ENCODE measurements around the gene KCNJ9.

KCNJ9 gene

DNA sequence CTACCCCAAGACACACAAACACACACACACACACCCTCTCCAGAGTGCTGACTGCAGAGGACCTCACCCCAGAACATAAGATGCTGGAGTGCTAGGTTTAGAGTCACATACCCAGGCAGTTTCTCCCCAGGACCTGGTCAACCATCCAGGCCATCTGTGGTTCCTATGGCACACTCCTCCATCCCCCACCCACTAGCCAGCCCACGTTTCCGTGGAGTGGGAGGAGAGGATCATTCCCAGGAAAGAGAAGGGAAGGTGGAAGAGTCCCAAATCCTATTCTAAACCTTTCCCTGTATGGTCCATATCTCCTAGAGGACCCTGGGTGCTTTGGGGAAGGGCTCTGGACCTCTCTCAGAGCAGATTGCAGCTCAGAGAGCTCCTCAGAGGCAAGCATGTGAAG is 1.1 kb downstream of the KCNJ9 start:
- no peak for FAIRE-seq
- TF ChIP-seq TAF1 (IDR thresholded peaks at IDR 0.05; ENCODE audit: borderline replicate concordance, low read depth, low read length) (no peak), POLR2AphosphoS5 (IDR thresholded peaks at IDR 0.05; ENCODE audit: low read depth, low read length) (no peak), POLR2A (IDR thresholded peaks at IDR 0.05; ENCODE audit: low read depth, low read length) (no peak)
- no peak for DNase-seq (ENCODE audit: insufficient read length)

DNA sequence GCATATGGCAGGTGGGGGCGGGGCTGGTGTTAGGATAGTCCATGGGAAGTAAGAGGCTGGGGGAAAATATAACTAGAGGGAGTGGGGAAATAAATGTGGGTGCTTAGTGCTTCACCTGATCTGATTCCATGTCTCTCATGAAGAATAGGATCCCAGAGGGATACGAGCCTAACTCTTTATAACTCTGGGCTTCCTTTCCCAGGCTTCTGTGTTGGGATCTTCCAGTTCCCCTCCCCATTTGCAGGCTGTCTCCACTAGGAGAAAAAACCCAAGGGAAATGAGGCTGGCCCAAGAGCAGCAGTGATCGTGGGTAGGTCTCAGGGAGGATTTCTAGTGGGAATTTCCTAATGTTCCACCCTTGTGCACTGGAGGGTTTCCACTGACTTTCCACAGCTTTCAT is 1.6 kb downstream of the KCNJ9 start:
- FAIRE-seq, result no peak
- DNase-seq (ENCODE audit: insufficient read length), result no peak
- TF ChIP-seq POLR2A (IDR thresholded peaks at IDR 0.05; ENCODE audit: low read depth, low read length) (no peak), TAF1 (IDR thresholded peaks at IDR 0.05; ENCODE audit: borderline replicate concordance, low read depth, low read length) (no peak), POLR2AphosphoS5 (IDR thresholded peaks at IDR 0.05; ENCODE audit: low read depth, low read length) (no peak)

DNA sequence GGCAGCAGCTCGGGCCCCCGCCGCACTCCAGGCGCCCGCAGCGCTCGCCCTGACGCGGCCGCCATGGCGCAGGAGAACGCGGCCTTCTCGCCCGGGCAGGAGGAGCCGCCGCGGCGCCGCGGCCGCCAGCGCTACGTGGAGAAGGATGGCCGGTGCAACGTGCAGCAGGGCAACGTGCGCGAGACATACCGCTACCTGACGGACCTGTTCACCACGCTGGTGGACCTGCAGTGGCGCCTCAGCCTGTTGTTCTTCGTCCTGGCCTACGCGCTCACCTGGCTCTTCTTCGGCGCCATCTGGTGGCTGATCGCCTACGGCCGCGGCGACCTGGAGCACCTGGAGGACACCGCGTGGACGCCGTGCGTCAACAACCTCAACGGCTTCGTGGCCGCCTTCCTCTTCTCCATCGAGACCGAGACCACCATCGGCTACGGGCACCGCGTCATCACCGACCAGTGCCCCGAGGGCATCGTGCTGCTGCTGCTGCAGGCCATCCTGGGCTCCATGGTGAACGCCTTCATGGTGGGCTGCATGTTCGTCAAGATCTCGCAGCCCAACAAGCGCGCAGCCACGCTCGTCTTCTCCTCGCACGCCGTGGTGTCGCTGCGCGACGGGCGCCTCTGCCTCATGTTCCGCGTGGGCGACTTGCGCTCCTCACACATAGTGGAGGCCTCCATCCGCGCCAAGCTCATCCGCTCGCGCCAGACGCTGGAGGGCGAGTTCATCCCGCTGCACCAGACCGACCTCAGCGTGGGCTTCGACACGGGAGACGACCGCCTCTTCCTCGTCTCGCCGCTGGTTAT is 2.8 kb downstream of the KCNJ9 start:
- FAIRE-seq (peak; percentile 88), DNase-seq (ENCODE audit: insufficient read length) (peak; percentile 78)
- TF ChIP-seq POLR2A (IDR thresholded peaks at IDR 0.05; ENCODE audit: low read depth, low read length), result no peak
- TF ChIP-seq TAF1 (IDR thresholded peaks at IDR 0.05; ENCODE audit: borderline replicate concordance, low read depth, low read length), result no peak
- no peak for TF ChIP-seq POLR2AphosphoS5 (IDR thresholded peaks at IDR 0.05; ENCODE audit: low read depth, low read length)

DNA sequence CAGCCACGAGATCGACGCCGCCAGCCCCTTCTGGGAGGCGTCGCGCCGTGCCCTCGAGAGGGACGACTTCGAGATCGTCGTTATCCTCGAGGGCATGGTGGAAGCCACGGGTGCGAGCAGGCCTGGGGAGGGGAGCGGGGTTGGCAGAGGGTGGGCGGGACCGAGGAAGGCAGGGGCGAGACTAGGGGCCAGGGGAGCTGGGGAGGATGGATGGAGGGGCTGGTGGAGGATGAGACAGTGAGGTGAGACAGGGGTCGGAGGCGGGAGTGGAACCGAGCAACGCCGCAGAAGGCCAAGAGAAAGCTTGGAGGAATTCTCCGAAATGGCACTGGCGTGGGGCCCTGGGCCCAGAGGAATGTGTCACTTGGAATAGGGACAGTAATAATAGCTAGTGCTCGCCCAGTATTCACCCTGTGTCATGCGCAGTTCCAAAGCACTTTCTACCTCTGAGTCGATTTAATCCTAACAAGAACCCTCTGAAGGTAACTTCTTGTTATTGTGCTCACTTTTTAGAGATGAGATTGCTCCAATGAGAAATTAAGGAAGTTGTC is 3.5 kb downstream of the KCNJ9 start:
- FAIRE-seq (no peak), DNase-seq (ENCODE audit: insufficient read length) (no peak)
- TF ChIP-seq POLR2A (IDR thresholded peaks at IDR 0.05; ENCODE audit: low read depth, low read length), result no peak
- TF ChIP-seq POLR2AphosphoS5 (IDR thresholded peaks at IDR 0.05; ENCODE audit: low read depth, low read length), result no peak
- TF ChIP-seq TAF1 (IDR thresholded peaks at IDR 0.05; ENCODE audit: borderline replicate concordance, low read depth, low read length), result no peak

DNA sequence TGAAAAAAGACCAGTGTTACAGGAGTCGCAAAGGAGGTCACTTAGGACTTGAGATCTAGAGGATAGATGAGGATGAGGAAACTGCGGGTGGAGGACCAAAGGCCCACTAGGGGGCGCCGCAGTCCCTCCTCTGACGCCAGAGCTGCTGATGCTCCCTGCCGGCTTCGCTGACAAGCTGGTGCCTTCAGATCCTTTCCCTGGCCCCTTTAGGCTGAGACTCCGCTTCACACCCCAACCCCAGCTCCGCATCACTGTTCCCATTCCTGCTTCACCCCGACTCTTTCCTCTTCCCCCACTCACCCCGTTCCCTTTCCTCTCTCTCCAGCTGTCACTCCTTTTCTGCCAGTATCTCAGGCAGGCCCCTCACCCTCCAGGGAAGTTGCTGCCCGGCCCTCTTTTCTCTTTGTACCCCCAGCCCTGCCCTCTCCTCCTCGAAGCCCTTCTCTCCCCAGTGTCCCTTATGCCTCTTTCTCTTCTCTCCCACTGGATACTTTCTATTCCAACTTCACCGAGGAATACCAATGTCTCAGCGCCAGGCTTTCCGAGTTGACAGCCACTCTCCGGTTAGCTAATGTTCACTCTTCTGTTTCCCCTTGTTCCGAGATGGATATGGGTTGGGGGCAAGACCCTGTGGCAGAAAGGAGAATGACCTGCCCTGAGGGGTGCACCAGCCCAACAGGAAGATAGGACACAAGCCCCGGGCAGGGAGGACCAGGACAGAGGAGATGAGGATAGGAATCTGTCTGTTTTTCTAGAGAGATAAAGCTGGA is 4.5 kb downstream of the KCNJ9 start:
- DNase-seq (ENCODE audit: insufficient read length), result peak; percentile 90
- TF ChIP-seq TAF1 (IDR thresholded peaks at IDR 0.05; ENCODE audit: borderline replicate concordance, low read depth, low read length) (no peak), POLR2AphosphoS5 (IDR thresholded peaks at IDR 0.05; ENCODE audit: low read depth, low read length) (no peak), POLR2A (IDR thresholded peaks at IDR 0.05; ENCODE audit: low read depth, low read length) (no peak)
- FAIRE-seq, result peak; percentile 89

DNA sequence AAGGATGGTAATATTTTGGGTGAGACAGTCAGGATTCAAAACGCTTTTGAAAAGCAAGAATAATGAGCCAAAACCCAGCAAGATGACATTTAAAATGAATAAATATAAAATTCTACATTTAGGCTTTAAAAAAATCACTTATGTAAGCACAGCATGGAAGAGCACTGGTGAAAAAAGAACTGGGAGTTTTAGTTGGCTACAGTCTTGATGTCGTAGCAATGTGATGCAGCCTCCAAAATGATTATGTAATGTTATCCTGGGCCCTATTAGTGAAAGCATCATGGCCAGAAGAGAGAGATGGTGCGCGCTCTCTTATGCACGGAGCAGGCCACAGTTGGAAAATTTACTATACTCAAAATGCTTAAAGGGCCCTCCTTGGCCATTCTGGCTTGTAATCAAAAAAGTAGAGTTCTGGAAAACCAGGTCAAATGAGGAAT is 5.1 kb downstream of the KCNJ9 start:
- DNase-seq (ENCODE audit: insufficient read length), result no peak
- no peak for TF ChIP-seq TAF1 (IDR thresholded peaks at IDR 0.05; ENCODE audit: borderline replicate concordance, low read depth, low read length)
- no peak for TF ChIP-seq POLR2AphosphoS5 (IDR thresholded peaks at IDR 0.05; ENCODE audit: low read depth, low read length)
- TF ChIP-seq POLR2A (IDR thresholded peaks at IDR 0.05; ENCODE audit: low read depth, low read length), result no peak
- FAIRE-seq, result no peak

DNA sequence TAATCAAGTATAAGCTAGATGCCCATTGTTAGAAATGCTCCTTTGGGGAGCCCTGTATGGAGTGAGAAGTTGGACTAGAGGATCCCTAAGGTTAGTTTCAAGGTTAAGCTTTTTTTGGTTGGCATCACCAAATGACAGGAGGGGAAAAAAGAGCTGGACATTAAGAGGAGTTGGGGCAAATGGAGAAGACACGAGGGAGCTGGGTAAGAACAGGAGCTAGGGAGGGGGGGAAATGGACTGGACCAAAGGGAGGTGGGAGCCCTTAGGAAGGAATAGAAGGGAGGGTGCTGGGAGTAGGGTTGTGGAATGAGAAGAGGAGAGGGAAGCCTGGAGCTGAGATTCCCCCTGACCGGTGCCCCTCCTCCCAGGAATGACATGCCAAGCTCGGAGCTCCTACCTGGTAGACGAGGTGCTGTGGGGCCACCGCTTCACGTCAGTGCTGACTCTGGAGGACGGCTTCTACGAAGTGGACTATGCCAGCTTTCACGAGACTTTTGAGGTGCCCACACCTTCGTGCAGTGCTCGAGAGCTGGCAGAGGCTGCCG is 5.9 kb downstream of the KCNJ9 start:
- FAIRE-seq (no peak), DNase-seq (ENCODE audit: insufficient read length) (no peak)
- TF ChIP-seq TAF1 (IDR thresholded peaks at IDR 0.05; ENCODE audit: borderline replicate concordance, low read depth, low read length) (no peak), POLR2AphosphoS5 (IDR thresholded peaks at IDR 0.05; ENCODE audit: low read depth, low read length) (no peak), POLR2A (IDR thresholded peaks at IDR 0.05; ENCODE audit: low read depth, low read length) (no peak)

DNA sequence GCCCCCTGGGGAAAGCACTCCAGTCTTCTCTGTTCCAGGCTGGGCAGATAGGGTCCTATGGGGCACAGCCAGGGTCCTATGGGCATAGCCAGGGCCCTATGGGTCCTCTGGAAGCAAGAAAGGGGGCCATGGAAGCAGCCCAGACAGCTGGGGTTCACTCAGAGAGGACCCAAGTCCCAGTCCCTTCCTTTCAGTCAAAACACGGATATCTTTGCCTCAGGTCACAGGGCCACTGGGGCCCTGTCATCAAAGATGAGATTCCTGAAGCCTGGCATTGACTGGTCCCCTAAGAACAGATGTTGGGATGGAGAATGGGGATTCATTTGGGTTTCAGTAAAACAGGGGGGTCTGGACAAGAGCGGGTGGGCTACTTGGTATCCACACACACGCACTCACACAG is 8.5 kb downstream of the KCNJ9 start:
- DNase-seq (ENCODE audit: insufficient read length), result no peak
- no peak for FAIRE-seq
- TF ChIP-seq POLR2AphosphoS5 (IDR thresholded peaks at IDR 0.05; ENCODE audit: low read depth, low read length), result no peak
- TF ChIP-seq POLR2A (IDR thresholded peaks at IDR 0.05; ENCODE audit: low read depth, low read length), result no peak
- TF ChIP-seq TAF1 (IDR thresholded peaks at IDR 0.05; ENCODE audit: borderline replicate concordance, low read depth, low read length), result no peak

DNA sequence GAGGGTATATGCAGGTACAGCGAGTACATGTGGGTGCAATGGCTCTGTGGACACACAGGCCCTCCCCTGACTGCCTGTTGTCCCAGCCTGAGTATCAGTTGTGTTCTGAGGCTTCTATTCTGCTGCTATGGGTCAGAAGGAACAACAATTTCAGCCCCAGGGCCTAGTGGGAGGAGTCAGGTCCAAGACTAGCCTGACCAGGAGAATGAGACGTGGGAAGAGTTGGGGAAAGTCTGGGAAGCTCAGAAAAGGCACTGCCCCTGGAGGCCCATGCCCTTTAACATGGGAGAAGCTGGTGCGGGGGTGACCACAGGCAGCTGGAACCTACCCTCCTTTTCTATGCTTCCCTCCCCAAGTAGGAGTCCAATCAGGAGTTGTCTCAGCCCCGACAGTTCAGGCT is 9.4 kb downstream of the KCNJ9 start:
- FAIRE-seq, result no peak
- TF ChIP-seq POLR2AphosphoS5 (IDR thresholded peaks at IDR 0.05; ENCODE audit: low read depth, low read length) (no peak), TAF1 (IDR thresholded peaks at IDR 0.05; ENCODE audit: borderline replicate concordance, low read depth, low read length) (no peak), POLR2A (IDR thresholded peaks at IDR 0.05; ENCODE audit: low read depth, low read length) (no peak)
- DNase-seq (ENCODE audit: insufficient read length), result no peak

DNA sequence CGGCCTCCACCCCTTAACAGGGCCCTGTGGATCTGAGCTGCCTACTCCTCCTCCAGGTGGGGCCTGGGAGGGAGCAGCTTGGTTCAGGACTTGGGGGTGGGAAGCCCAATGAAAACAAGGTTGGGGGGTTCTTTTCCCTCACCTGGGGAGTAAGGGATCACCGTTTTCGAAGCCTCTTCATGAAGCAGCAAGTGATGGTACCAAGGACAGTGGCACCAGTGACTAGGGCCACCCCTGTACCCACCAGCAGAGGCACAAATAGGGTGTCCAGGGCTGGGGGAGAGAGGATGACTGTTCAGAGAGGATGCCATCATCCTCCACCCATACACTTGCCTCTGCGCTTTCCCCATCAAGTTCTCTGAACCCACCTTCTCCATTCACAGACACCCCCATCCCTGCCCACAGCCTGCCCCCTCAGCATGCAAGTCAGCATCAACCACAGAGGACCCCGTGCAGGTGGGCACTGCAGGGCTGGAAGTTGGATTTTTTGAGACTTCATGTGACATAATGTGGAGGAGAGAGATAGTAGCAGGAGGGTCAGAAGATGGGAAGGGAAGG is 10.4 kb downstream of the KCNJ9 start:
- TF ChIP-seq POLR2AphosphoS5 (IDR thresholded peaks at IDR 0.05; ENCODE audit: low read depth, low read length) (no peak), TAF1 (IDR thresholded peaks at IDR 0.05; ENCODE audit: borderline replicate concordance, low read depth, low read length) (no peak), POLR2A (IDR thresholded peaks at IDR 0.05; ENCODE audit: low read depth, low read length) (no peak)
- DNase-seq (ENCODE audit: insufficient read length) (no peak), FAIRE-seq (no peak)
